ENCODE data around the gene BBS12. TPM values are rescaled to one million over a fixed set of nuclear protein-coding genes. Genes with fewer than 3 reads are reported as not detected.
"Not testable (repeated sequence)": the region's sequence is repeated elsewhere in the genome, so short reads cannot be mapped to it uniquely, and the experiment has no call there.

Gene BBS12
- total RNA-seq, 6 donors from 2014 or later = 2.7 to 8.5 (median 3.2) TPM

DNA sequence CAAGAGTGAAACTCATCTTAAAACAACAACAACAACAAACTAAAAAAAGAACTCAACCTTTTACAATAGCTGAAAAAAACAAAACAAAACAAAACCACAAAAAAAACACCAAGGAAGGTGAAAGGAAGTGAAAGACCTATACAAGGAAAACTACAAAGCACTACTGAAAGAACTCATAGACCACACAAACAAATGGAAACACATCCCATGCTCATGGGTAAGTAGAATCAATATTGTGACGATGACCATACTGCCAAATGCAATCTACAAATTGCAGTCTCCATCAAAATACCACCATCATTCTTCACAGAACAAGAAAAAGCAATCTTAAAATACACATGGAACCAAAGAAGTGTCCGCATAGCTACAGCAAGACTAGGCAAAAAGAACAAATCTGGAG lies 52.6 kb downstream of the BBS12 start:
- no peak for TF ChIP-seq EP300 (IDR thresholded peaks at IDR 0.05)
- TF ChIP-seq, protein P1, sequence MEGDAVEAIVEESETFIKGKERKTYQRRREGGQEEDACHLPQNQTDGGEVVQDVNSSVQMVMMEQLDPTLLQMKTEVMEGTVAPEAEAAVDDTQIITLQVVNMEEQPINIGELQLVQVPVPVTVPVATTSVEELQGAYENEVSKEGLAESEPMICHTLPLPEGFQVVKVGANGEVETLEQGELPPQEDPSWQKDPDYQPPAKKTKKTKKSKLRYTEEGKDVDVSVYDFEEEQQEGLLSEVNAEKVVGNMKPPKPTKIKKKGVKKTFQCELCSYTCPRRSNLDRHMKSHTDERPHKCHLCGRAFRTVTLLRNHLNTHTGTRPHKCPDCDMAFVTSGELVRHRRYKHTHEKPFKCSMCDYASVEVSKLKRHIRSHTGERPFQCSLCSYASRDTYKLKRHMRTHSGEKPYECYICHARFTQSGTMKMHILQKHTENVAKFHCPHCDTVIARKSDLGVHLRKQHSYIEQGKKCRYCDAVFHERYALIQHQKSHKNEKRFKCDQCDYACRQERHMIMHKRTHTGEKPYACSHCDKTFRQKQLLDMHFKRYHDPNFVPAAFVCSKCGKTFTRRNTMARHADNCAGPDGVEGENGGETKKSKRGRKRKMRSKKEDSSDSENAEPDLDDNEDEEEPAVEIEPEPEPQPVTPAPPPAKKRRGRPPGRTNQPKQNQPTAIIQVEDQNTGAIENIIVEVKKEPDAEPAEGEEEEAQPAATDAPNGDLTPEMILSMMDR (IDR thresholded peaks at IDR 0.05) = no peak
- no peaks in the 10 kb centered on the region for H3K9me3 ChIP-seq
- H3K27me3 ChIP-seq = no peaks in the 10 kb centered on the region
- peaks cover 0 to 6% (median 3%) of the 10 kb centered on the region in 4 donors for H3K4me1 ChIP-seq
- WGBS, 2 donors = 93 to 97% methylated on average over 2 of the region's 2 CpGs
- H3K4me3 ChIP-seq = no peak overlapping the region
- DNase-seq = no peak
- no peak for ATAC-seq (ENCODE audit: low FRiP score in 2 of 2)
- H3K36me3 ChIP-seq = no peaks in the 10 kb centered on the region
- H3K27ac ChIP-seq = no peak overlapping the region

DNA sequence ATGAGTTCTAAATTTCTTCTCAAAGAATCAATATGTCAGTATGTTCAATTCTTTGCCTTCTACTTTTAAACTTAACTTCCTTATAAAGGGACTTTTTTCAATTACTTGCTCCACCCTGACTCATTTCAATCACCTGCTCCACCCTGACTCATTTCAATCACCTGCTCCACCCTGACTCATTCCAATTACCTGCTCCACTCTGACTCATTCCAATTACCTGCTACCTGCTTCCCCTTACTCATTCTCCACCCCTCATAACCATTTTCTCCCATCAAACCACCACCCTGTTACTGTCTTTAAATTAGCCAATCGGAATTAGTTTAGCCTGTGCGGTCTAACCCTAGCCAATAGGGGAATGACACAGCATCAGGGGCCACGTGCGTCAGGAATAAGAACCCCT lies 53.8 kb downstream of the BBS12 start:
- H3K27me3 ChIP-seq; H3K4me3 ChIP-seq; H3K9me3 ChIP-seq; ATAC-seq (ENCODE audit: low FRiP score in 2 of 2); H3K27ac ChIP-seq; H3K4me1 ChIP-seq; DNase-seq; H3K36me3 ChIP-seq: not testable (repeated sequence)
- WGBS, 2 donors = 90 to 98% methylated on average over 4 of the region's 4 CpGs

DNA sequence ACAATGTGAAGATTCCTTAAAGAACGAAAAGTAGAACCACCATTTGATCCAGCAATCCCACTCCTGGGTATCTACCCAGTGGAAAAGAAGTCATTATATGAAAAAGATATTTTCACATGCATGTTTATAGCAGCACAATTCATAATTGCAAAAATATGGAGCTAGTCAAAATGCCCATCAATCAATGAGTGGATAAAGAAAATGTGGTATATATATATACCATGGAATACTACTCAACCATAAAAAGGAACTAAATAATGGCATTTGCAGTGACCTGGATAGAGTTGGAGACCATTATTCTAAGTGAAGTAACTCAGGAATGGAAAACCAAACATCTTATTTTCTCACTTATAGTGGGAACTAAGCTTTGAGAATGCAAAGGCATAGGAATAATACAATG lies 54.4 kb downstream of the BBS12 start:
- H3K4me3 ChIP-seq; DNase-seq; H3K27me3 ChIP-seq; H3K4me1 ChIP-seq; H3K36me3 ChIP-seq; H3K27ac ChIP-seq; H3K9me3 ChIP-seq; ATAC-seq (ENCODE audit: low FRiP score in 2 of 2): not testable (repeated sequence)
- 94 to 100% methylated on average over 1 of the region's 1 CpG for WGBS, 2 donors

DNA sequence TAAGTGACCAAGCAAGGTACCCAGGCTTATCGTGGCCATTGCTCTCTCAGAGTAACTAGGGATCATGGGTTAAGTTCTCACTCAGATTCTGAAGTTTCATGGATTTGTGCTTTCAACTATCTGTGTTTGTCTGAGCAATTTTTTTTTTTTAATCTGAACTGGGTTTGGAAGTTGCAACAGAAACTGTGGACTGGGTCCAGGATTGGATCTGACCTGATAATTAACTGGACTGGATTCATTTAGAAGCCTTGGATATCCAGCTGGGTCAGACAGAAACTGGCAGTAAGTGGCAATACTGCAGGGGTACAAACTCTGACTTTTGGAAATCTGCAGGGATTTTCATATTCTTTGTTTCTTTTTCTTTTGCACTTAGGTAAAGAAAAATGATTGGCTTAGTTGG lies 55.4 kb downstream of the BBS12 start:
- peaks cover 0 to 6% (median 3%) of the 10 kb centered on the region in 4 donors for H3K4me1 ChIP-seq
- no peaks in the 10 kb centered on the region for H3K9me3 ChIP-seq
- TF ChIP-seq, protein P1 (IDR thresholded peaks at IDR 0.05) = no peak
- TF ChIP-seq EP300 (IDR thresholded peaks at IDR 0.05) = no peak
- no peak for TF ChIP-seq POLR2AphosphoS5 (IDR thresholded peaks at IDR 0.05)
- 71% methylated on average over 1 of the region's 1 CpG for WGBS, 2 donors
- no peak overlapping the region for H3K27ac ChIP-seq
- H3K4me3 ChIP-seq = no peak overlapping the region
- no peaks in the 10 kb centered on the region for H3K36me3 ChIP-seq
- H3K27me3 ChIP-seq = no peaks in the 10 kb centered on the region
- ATAC-seq (ENCODE audit: low FRiP score in 2 of 2) (no peak), DNase-seq (no peak)

DNA sequence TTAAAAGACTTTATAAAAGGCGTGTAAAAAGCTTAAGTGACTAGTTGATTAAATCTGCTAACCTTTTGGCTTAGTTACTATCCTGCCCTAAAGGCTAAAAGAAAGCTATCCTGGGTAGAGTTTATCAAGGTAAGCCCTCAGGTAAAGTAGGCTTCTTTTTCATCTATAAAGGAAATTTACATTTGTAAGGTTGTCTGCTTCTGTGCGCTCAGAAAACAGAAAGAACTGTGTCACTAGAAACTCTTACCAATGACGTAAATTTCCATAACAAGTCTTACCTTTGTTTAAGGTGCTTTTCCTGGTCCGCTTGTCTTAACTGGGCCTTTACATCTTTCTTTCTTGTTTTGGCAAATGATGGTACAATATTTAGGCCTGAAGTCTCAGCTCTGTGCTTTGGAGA lies 56.4 kb downstream of the BBS12 start:
- no peak for ATAC-seq (ENCODE audit: low FRiP score in 2 of 2)
- Histone ChIP-seq H3K4me3 (no peak overlapping the region), H3K27ac (no peak overlapping the region), H3K27me3 (no peaks in the 10 kb centered on the region), H3K4me1 (peaks cover 0 to 2% (median under 1%) of the 10 kb centered on the region in 4 donors), H3K36me3 (no peaks in the 10 kb centered on the region), H3K9me3 (no peaks in the 10 kb centered on the region)
- TF ChIP-seq POLR2A (IDR thresholded peaks at IDR 0.05) = no peak
- TF ChIP-seq POLR2AphosphoS5 (IDR thresholded peaks at IDR 0.05) = no peak
- no peak for TF ChIP-seq EP300 (IDR thresholded peaks at IDR 0.05)
- TF ChIP-seq, protein P1 (IDR thresholded peaks at IDR 0.05) = no peak
- no peak for DNase-seq
- WGBS, 2 donors = 92 to 94% methylated on average over 4 of the region's 4 CpGs

DNA sequence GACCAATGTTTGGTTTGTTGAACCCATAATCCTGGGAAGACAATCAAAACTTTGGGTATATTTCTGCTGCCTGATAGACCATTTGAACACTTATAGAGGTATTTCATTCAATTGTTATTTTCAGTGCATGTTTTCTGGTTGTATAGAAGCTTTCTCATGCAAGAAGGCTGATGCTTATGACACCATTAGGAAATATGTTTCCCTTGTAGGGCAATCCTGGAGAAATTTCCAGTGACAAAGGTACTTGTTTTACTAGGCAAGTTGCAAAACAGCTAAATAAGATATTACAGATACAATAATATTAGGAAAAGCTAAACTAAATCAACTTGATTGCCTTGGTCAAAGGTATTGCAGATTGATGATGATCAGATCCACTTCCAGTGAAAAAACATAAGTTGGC lies 61.3 kb downstream of the BBS12 start:
- Histone ChIP-seq H3K36me3 (no peaks in the 10 kb centered on the region), H3K4me1 (peaks cover 0 to 5% (median 1%) of the 10 kb centered on the region in 4 donors), H3K27ac (no peak overlapping the region), H3K9me3 (no peaks in the 10 kb centered on the region), H3K27me3 (no peaks in the 10 kb centered on the region), H3K4me3 (no peak overlapping the region)
- TF ChIP-seq POLR2A (IDR thresholded peaks at IDR 0.05) (no peak), EP300 (IDR thresholded peaks at IDR 0.05) (no peak), POLR2AphosphoS5 (IDR thresholded peaks at IDR 0.05) (no peak)
- TF ChIP-seq, protein P1 (IDR thresholded peaks at IDR 0.05) = no peak
- ATAC-seq (ENCODE audit: low FRiP score in 2 of 2) (no peak), DNase-seq (no peak)

Other genes with a start within 250 kb of the BBS12 start
- gene IL21, start 111.6 kb upstream of the BBS12 start, total RNA-seq = not detected
- 10 to 100 TPM in 2 of 6 donors, 1 to 10 TPM in 4; 1.2 to 15.7 (median 6.5) TPM for gene FGF2, start 94.1 kb downstream of the BBS12 start, total RNA-seq
- 10 to 100 TPM in 1 of 6 donors, 1 to 10 TPM in 5; 3.1 to 10.3 (median 6.3) TPM for gene NUDT6, start 189.9 kb downstream of the BBS12 start, total RNA-seq

Measured in upper lobe of left lung (tissue), 6 donors.